GM19023 (cell line): Measurements from ENCODE around the gene GLIS1.

Source experiments
- ATAC-seq: cut with Tn5 transposase; IDR thresholded peaks from one replicate; pipeline ENCODE4 v1.9.1; 2021; ENCODE audit warnings: mild to moderate bottlenecking, moderate library complexity; ENCODE audit not compliant: unreplicated experiment

Gene GLIS1

DNA sequence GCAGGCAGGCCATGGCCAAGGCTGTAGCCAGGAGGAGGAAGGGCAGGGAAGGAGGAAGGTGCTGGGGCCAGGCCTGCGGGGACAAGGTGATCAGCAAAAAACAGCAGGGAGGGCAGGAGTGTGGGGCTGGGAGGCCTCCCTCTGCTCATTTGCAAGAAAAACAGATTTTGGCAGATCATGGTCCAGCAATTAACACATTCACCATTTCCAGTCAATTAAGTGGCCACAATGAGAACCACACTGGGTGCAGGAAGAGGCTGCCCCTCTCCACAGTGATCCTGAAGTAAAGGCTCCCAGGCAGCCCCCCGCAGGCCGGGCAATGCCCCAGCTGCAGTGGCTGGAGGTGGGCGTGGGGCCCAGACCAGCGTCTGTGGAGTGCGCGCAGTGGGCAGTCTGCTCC lies 225.1 kb downstream of the GLIS1 start:
- no peak for ATAC-seq

DNA sequence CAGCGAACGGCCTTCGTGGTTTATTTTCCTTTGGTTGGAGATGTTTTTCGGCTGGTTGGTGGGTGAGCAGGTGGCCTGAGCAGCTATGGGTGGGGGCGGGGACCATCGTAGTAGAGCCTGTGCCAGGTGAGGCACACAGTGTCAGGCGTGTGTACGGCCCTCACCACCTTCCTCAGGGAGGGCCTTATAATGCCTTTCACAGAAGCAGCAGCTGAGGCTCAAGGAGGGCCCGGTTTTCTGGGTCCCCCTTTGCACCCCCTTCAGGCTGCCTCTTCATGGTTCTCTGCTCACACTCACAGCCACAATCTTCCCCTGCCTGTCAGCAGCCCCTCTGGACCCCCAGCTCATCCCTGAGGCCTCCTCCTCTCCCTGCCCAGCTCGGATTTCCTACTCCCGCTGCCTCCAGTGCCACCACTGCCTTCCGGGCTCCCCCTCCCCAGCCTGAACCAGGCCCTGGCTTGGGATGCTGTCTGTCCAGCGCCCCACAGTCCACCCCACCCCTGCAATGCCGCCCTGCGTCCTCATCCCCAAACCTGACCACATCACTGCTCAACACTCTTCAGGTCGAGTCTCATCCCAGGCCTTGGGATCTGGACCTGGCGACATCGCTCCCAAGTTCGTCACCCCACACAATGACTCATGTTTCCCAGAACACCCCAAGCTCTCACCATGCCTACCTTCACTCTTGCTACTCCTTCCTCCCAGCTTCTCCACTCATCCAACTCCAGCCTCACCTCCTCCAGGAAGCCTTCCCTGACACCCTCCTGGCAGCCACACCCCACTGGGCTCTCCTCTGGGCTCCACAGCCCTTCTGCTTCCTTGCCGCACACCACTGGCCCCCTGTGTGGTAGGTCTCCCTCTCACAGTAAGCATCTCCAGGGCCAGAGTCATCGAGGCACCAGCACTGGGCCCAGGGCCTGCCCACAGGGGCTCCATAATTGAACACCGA lies 225.9 kb downstream of the GLIS1 start:
- no peak for ATAC-seq

DNA sequence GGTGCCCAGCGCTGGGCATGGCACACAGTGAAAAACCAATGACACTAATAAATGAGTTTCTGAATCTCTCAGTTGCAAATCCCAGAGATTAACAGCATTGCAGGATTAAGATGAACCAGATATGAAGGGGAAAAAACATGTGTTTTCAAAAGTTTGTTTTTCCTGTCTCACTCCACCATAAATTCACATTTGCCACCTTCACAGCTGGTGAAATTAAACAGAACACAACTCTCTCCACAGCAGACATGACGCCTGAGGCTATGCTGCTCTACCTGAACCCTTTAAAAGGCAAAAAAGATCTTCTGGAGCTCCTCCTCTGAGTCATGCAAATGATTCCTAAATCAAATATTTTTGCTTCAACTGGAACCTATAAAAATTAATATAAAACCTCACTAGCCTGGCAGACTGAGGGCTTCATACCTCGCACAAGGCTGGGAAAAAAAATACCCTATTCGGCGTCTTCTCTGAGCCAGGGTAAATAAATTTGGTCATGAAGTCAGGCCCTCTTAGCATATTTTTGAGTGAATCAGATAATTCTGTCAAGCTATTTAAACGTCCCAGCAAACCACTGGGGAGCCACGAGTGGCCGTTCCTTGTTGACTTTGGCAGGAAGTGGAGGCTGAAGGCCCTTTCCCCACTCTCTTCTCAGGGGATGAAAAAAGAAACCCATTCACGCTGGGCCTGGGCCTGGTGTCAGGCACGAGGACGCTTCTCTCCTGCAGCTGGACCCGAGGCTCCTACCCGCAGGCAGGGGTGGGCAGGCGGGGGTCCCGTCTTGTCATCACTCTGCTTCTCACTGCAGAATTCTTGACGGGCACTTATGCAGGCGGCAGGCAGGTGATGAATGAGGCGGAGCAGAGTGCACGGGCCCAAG lies 226.8 kb downstream of the GLIS1 start:
- no peak for ATAC-seq

DNA sequence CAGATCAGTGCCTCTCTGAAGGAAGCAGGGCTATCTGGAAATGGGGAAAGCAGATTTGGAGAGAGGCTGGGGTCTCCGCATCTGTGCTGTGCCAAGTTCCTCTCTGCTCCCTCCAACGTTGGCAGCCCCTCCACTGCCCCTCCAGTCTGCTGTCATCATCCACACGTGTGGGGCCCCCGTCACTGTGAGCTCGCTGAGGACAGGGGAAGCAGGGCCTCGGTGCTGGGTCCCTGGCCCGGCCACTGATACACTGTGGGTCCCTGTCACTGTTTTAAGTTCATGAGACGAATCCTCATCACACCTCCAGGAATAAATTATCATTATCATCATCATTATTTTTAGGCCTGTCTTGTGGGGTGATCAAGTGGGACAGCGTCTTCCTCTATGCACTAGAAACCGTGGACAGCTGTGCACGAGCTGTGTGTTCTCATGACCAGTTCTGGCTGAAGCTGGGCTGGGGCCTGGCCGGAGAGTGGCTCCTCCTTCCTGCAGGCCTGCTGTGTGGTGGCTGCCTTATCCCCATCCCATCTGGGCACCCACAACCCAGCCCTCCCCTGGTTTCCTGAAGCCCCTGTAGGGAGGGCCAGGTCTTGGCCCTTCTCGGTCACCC lies 227.5 kb downstream of the GLIS1 start:
- no peak for ATAC-seq

DNA sequence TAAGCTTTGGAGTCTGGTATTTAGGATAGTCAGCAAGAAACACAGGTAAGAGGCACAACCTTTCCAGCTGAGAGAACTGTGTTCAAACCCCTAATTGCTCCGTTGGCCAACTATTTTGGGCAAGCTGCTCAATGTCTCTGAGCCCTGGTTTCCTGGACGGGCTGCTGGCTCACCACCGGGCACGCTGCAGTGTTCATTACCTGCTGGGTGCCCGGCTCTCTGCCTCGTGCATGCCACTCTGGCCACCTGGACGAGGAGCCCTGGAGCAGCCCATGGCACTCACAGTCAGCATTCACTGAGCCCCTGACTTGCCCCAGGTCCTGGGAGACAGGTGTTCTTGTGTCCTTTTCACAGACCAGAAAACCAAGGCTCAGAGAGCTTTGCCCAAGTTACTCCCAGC lies 228.7 kb downstream of the GLIS1 start:
- ATAC-seq, result no peak

DNA sequence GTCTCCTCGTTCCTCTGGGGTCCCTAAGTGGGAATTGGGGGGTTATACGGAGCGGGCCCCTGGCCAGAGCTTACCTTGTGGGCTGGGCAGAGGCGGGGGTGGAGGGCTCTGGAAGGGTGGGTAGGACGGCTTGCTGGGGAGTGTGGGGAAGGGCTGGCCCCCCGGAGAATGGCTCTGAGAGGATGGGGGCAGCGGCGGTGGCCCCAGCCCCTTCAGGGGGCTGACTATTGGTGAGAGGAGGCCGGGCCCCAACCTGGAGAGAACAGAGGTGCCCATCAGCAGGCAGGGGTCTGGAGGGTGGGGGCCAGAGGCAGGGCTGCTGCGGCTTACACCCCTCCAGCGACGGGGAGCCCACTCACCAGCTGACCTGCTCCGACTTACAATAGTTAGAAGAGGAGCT lies 229.2 kb downstream of the GLIS1 start:
- no peak for ATAC-seq

DNA sequence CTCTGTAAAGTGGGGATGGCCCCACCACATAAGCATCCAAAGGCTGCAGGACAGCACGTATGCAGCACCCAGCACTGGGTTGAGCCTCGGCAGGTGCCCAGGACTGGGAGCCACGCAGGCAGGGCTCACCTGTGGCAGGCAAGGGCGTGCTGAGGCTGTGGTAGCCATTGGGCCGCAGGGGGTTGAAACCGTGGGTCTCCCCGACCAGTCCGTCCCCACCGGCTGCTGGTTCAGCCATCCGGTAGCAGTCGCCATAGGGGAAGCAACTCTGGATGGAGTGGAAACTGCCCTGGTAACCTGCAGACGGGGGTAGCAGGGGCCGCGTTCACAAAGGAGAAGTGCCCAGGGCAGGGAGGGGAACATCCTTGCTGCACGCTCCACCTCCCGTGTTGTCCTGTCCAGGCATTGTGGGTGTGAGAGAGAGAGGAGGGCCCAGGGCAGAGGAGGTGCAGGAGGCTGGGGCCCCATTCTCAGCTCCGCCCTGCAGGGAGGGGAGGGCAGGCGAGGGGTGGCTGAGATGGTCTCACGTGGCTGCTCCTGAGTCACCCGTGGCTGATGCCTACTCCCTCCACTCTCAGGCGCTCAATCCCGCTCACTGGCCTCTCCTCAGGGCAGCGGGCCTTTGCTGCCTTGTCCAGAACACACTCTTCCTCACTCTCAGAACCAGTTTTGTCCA lies 229.8 kb downstream of the GLIS1 start:
- no peak for ATAC-seq

DNA sequence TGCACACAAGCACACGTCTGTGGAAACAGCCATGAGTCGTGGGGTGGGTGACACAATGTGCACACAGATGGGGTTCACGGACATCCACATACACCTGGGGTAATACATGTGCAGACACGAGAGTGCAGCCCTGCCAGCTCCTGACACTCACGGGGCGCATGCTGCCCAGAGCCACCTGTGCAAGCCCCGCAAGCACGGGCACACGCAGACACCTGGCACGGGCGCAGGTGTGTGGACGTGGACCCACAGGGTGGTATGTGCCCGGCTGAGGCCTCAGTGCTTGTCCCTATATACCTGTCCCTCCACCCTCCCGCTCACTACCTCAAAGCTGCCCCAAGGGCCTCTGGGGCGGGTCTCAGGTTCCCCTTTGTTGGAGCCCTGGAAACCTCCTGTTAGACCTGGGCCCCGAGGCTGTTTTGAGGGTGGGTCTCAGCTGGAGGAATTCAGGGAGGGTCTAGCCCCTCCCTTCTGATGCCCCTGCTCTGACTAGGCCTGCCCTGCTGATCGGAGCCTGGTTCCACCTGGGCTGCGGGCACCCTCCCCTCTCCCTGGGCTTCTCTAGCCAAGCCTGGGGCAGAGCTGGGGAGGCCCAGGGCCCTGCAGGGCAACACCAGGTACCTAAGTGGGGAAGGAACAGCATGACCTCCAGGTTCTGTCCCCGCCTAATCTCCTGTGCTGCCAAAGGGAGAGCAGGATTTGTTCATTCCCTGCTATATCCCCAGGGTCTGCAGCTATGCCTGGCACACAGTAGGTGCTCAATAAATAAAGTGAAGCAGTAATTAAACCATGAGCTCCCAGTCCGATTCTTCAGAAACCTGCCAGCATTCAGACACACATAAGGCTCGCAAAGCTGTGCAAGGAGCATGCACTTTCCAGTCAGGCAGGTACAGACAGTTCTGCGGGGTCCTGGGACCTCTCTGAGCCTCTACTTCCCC lies 230.6 kb downstream of the GLIS1 start:
- no peak for ATAC-seq

DNA sequence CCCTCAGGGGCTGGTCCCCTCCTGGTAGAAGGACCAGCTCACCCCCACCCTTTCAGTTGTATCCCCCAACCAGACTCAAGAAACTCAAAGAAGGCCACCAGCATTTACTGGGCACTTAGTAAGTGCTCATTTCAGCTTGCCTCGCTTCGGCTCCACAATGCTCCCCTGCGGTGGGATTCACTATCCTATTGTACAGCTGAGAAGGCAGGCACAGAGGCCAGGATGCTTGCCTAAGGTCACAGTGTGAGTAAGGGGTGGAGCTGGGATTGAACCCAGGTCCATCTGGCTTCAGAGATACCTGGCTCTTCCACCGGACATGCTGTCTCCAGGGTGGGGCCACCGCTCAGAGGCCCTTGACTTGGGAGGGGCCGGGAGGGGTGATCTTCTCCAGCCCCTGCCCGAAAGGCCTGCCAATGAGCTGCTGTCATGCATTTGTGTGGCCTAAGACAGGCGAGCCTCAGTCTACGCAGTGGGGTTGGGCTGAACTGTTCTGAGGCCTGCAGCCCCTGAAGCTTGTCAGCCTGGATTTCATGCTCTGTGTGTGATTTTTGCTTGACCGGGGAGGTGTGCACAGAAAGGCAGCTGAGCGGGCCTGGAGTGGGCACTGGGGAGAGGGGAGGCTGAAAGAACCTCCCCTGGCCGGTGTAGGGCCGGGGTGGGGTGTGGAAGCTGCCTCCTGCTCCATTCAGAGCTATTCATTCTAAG lies 231.7 kb downstream of the GLIS1 start:
- ATAC-seq, result no peak

DNA sequence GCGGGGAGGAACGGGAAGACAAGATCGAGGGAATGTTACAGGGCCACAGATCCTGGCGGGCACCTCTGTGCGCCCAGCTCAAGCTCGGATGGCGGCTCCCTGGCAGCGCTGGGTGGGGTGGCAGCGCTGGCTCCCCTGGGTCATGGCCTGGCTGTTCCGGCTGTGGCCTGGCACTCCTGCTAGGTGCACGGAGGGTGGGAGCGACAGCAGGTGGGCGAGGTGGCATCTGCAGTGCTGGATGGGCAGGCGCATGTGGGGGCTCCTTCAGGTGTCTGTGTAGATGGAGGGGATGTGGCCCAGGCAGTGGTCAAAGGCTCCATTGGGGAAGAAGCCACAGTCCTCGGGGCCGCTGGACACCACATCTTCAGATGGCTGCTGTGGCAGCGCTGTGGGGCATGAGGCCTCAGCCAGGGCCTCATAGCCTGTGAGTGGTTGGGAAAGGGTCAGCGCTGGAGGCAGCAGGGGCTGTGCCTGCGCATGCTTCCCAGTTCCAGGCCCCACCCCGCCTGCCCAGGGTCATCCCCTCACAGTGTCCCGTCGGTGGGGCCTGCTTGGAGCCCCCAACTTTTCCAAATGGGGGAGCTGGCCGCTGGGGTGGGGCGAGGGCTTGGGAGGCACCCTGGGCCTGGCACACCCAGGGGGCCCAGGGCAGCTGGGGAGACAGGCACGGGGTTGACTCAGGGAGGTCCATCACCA lies 232.5 kb downstream of the GLIS1 start:
- ATAC-seq, result no peak

DNA sequence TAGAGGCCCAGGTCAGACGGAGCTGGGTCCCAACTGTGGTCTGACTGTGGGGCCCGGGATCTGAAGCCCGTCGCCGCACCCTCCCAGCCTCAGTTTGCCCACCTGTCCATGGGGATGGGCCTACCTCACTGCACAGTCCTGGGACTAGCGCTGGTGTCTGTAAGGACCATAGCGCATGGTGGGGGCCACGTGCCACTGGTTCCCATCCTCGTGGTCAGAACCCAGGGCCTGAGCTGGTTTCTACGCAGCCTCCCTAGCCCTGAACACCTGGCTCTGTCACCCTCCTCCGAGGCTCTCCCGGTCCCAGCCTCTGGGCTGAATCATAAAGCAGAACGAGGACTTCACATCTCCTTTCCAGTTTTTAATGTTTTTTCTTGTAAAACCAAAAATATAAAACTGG lies 233.1 kb downstream of the GLIS1 start:
- ATAC-seq, result no peak

DNA sequence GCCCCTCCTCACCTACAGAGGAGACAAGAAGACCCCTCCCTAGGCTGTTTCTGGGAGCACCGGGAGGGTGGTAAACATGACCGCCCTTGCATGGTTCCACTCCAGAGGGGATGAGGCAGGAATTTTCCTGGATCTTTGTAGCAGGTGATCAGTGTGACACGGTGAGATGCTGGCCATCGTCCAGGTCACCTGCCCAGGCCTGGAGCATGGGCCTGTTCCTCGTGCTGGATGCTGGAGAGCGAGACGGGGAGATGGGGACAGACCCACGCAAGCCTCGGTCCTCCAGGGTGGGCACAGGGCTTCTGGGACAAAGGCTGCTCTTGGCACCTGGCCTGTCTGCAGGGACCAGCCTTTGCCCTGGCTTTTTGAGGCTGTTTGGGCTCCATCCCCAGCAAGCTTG lies 233.6 kb downstream of the GLIS1 start:
- ATAC-seq, result no peak

DNA sequence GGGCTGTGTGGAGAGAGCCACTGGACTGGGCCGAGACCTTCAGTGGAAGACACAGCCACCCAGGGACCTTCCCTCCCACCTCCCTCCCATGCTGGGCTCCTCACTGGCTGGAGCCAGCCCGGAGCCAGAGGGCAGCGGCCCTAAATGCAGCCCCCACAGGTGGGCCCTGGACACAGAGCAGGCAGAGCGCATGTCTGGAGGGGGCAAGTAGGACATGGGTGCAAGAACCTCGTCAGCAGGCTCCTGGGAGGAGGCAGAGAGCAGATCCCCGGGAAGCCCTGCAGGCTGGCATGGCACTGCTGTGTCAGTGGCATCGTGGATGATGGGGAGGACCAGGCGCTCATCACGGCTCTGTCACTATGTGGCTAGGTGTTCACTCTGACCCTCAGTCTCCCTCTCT lies 234.1 kb downstream of the GLIS1 start:
- ATAC-seq, result no peak

DNA sequence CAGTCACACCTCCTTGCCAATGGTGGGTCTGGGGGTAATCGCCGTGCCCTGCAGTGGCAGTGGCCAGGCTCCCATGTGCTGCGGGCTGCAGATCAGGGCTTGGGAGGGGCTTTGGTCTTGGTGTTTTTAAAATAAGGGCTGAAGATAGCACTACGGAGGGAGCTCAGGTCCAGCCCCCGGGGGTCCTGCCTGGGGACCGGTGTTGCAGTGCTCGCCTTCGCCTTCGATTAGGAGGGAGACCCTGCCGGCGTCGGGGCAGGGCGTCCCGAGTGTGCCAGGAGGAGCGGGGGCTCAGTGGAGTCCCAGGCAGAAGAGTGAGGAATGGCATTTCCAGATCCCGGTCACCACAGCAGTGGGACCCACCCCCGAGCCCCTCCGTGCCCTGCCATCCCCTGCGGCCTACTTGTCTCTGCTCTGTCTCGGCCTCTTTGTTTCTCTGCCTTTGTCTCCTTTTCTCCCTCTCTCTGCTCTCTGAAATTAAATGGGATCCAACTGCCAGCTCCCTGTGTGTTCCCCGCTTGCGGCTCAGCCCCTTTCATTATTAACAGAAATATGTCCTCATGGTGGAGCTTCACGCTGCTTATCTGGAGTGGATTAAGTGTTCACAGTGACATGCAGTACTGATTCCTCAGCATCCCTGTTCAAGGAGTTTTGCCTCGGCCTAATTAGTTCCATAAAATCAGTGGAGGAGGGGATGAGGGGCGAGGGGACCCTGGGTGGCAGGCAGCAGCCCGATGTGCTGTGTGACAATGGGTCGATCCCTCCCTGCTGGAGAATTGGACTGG lies 235.3 kb downstream of the GLIS1 start:
- ATAC-seq, result no peak

DNA sequence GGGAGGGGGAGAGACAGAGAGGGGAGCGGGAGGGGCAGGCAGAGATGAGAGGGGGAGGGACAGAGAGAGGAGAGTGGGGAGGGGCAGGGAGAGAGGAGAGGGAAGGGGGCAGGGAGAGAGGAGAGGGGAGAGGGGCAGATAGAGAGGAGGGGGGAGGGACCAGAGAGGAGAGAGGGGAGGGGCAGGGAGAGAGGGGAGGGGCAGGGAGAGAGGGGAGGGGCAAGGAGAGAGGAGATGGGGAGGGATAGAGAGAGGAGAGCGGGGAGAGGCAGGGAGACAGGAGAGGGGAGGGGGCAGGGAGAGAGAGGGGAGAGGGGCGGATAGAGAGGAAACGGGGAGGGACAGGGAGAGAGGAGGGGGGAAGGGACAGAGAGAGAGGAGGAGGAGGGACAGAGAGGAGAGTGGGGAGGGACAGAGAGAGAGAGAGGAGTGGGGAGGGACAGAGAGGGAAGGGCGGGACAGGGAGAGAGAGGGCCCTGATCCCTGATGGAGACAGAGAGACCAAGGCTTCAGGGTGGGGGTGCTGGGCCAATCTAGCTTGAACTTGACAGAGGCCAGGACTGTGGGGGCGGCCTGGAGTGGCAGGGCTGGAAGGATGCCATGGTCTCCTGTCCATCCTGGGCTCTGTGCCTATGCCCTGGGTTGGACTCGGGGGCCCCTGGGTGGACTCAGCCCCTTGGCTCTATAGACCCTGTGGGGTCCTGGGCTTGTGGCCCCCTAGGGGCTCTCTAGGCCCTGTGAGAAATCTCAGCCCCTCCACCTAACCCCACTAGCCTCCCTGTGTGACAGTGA lies 236.1 kb downstream of the GLIS1 start:
- ATAC-seq, result no peak

DNA sequence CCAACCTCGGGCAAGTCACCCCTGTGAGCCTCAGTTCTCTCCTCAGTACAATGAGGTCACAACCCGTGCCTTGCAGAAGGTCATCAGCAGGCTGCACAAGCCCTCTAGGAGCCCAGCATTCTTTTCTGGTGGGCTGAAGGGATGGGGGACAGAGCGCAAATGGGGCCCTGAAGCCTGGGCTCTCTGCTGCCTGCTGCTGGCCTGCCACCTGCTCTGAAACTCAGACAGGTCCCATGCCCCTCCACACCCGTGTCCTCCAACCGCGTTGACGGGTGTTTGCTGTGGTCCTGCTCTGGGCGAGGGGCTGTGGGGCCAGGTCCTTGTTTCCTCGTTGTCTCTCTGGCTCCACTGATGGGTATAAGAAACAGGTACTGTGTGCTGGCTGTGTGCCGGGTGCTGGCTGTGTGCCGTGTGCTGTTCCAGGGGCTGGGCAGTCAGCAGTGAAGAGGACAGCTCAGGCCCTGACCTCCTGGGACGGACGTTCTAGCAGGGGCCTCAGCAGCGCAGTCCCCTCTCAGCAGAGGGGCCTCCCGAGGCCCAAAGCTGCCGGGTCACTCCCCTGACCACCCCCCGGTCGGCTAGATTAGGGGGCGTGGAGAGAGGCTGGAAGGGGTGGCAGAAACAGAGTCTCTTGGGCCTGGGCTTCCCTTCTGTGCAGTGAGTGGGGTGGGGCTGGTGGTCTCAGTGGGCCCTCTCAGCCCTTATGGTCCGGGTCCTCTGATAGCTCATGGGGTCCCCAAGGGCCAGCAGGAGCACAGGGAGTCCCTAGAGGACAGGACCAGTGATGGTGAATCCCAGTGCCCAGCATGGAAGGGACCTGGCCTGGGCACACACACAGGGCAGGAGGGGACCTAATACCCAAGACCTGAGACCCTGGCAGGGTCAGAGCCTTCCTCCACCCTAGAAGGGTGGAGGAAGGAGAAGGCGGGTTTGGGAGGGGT lies 237.6 kb downstream of the GLIS1 start:
- ATAC-seq, result no peak
